CD4-positive, alpha-beta T cell treated with Interleukin-21 for 1 hour (primary cell): Measurements from ENCODE around the gene ZACN.
"Not testable (repeated sequence)": the region's sequence is repeated elsewhere in the genome, so short reads cannot be mapped to it uniquely, and the experiment has no call there.

Source experiments
- DNase-seq: peaks from one replicate; pipeline ENCODE4 v3.0.0-alpha.2; 2020

ZACN gene

GRCh38 chr17:76054112-76054476 is 24.9 kb upstream of the ZACN start:
- DNase-seq = no peak

- no peak for DNase-seq
Observed at GRCh38 chr17:76056882-76057281, 22.1 kb upstream of the ZACN start.

- not testable (repeated sequence) for DNase-seq
Observed at GRCh38 chr17:76058264-76058663, 20.7 kb upstream of the ZACN start.

GRCh38 chr17:76063875-76064546 is 15.0 kb upstream of the ZACN start:
- DNase-seq = peak; percentile 55

GRCh38 chr17:76065775-76066174 is 13.2 kb upstream of the ZACN start:
- DNase-seq = no peak

GRCh38 chr17:76071531-76072147 is 7.3 kb upstream of the ZACN start:
- no peak for DNase-seq

- peak; percentile 88 for DNase-seq
Observed at GRCh38 chr17:76072148-76072858, 6.7 kb upstream of the ZACN start, which contains the start of gene SRP68. Gene SRP68, minus strand, starts transcription at chr17:76072517. Its CDS starts 26 bp downstream, at chr17:76072491.

GRCh38 chr17:76074390-76075363 is 4.3 kb upstream of the ZACN start, which contains the start of gene GALR2:
Gene GALR2, plus strand, starts transcription at chr17:76074781. Its CDS starts 103 bp downstream, at chr17:76074884.
- DNase-seq = no peak

GRCh38 chr17:76075364-76076145 is 3.4 kb upstream of the ZACN start:
- DNase-seq = no peak

GRCh38 chr17:76076146-76076764 is 2.7 kb upstream of the ZACN start:
- DNase-seq = no peak

GRCh38 chr17:76076765-76077583 is 2.0 kb upstream of the ZACN start:
- peak; percentile 52 for DNase-seq

- DNase-seq = no peak
Observed at GRCh38 chr17:76077584-76078110, 1.3 kb upstream of the ZACN start.

GRCh38 chr17:76078370-76078769 is 612 bp upstream of the ZACN start:
- not testable (repeated sequence) for DNase-seq

GRCh38 chr17:76079535-76079955 is 563 bp downstream of the ZACN start:
- DNase-seq = no peak

GRCh38 chr17:76079956-76080767 is 1.2 kb downstream of the ZACN start:
- DNase-seq = no peak

- no peak for DNase-seq
Observed at GRCh38 chr17:76080768-76081287, 1.8 kb downstream of the ZACN start.

GRCh38 chr17:76081295-76082210 is 2.6 kb downstream of the ZACN start:
- DNase-seq = no peak
